Common myeloid progenitor, CD34-positive (primary cell): ENCODE results near the gene GLB1L3.

ENCODE experiments used
- CTCF ChIA-PET: fragments of 350-600 bp; sonication (Branson Sonifier 250); formaldehyde crosslinking; loops from one replicate; lab custom pipeline; 2021; ENCODE audit warnings: antibody characterized with exemption; lab: Charles Lee
- POLR2A ChIA-PET: fragments of 350-600 bp; sonication (Branson Sonifier 250); formaldehyde crosslinking; loops from one replicate; lab custom pipeline; 2021; ENCODE audit warnings: antibody characterized with exemption; lab: Charles Lee
- DNase-seq, 3 donors: peaks; one replicate each; pipeline versions ENCODE4 v3.0.0 to v3.0.0-alpha.2; 2013
- H3K27ac ChIP-seq, 2 experiments: 1 replicate in 1 of 2; 2 replicates in 1 of 2; pipeline ENCODE4 v1.7.0; 2013; ENCODE audit warnings: inconsistent platforms in 2 of 2, low read length in 2 of 2, mild to moderate bottlenecking in 2 of 2, low read depth in 1 of 2, moderate library complexity in 1 of 2; ENCODE audit not compliant: severe bottlenecking in 2 of 2, insufficient read depth in 1 of 2, poor library complexity in 1 of 2
- H3K27me3 ChIP-seq, 5 experiments: replicated peaks in 2 of 5; 1 replicate in 3 of 5; 2 replicates in 2 of 5; pipeline versions ENCODE4 v1.6.1 to v1.7.0; 2013; ENCODE audit warnings: low read length in 4 of 5, mild to moderate bottlenecking in 2 of 5, moderate library complexity in 2 of 5, inconsistent platforms in 1 of 5; ENCODE audit not compliant: insufficient read depth in 5 of 5, control insufficient read depth in 4 of 5
- H3K36me3 ChIP-seq, 4 experiments: 1 replicate in 2 of 4; 2 replicates in 2 of 4; pipeline versions ENCODE4 v1.6.1 to v1.7.0; 2013; ENCODE audit warnings: low read length in 3 of 4, control low read depth in 1 of 4, mild to moderate bottlenecking in 1 of 4; ENCODE audit not compliant: control insufficient read depth in 4 of 4, insufficient read depth in 4 of 4
- H3K4me1 ChIP-seq, 4 experiments: 1 replicate in 3 of 4; 2 replicates in 1 of 4; pipeline versions ENCODE4 v1.6.1 to v1.7.1; 2013; ENCODE audit warnings: low read length in 3 of 4, mild to moderate bottlenecking in 3 of 4, control low read depth in 1 of 4, inconsistent platforms in 1 of 4, moderate library complexity in 1 of 4; ENCODE audit not compliant: control insufficient read depth in 4 of 4, insufficient read depth in 4 of 4; ENCODE audit errors: control extremely low read depth in 1 of 4
- H3K4me3 ChIP-seq, 7 experiments: 1 replicate in 4 of 7; 2 replicates in 3 of 7; pipeline versions ENCODE4 v1.5.1 to v1.7.0; 2013; ENCODE audit warnings: mild to moderate bottlenecking in 7 of 7, low read length in 6 of 7, moderate library complexity in 6 of 7, inconsistent platforms in 2 of 7, low read depth in 2 of 7, control low read depth in 1 of 7; ENCODE audit not compliant: insufficient read depth in 4 of 7, control insufficient read depth in 1 of 7; ENCODE audit errors: extremely low read depth in 1 of 7
- H3K9me3 ChIP-seq, 5 experiments: 1 replicate in 4 of 5; 2 replicates in 1 of 5; pipeline versions ENCODE4 v1.6.1 to v1.7.1; 2013; ENCODE audit warnings: low read length in 4 of 5, mild to moderate bottlenecking in 2 of 5, inconsistent platforms in 1 of 5, low read depth in 1 of 5, moderate library complexity in 1 of 5; ENCODE audit not compliant: control insufficient read depth in 4 of 5, insufficient read depth in 2 of 5; ENCODE audit errors: control extremely low read depth in 1 of 5
- WGBS: methylation state at CpG from one replicate; pipeline ENCODE4 v1.1.5; 2013; ENCODE audit not compliant: insufficient coverage; 5-methylcytosine and 5-hydroxymethylcytosine counted together

The GLB1L3 gene

GRCh38 chr11:134338654-134339053 lies 62.5 kb downstream of the GLB1L3 start:
- no peaks in the 10 kb centered on the region for H3K4me1 ChIP-seq
- ChIA-PET CTCF (no interaction called here), POLR2A (no interaction called here)
- no peak for DNase-seq
- WGBS = 100% methylated on average over 4 of the region's 7 CpGs
- peaks cover 0 to 13% (median 0%) of the 10 kb centered on the region in 5 experiments for H3K27me3 ChIP-seq
- H3K9me3 ChIP-seq = no peaks in the 10 kb centered on the region
- no peaks in the 10 kb centered on the region for H3K36me3 ChIP-seq
- H3K4me3 ChIP-seq = no peak overlapping the region
- no peak overlapping the region for H3K27ac ChIP-seq

- H3K36me3 ChIP-seq = no peaks in the 10 kb centered on the region
- peaks cover 0 to 6% (median 0%) of the 10 kb centered on the region in 5 experiments for H3K27me3 ChIP-seq
- POLR2A ChIA-PET = no interaction called here
- no peaks in the 10 kb centered on the region for H3K4me1 ChIP-seq
- CTCF ChIA-PET = no interaction called here
- no peaks in the 10 kb centered on the region for H3K9me3 ChIP-seq
- H3K4me3 ChIP-seq = no peak overlapping the region
- 100% methylated on average over 3 of the region's 4 CpGs for WGBS
- no peak for DNase-seq
- no peak overlapping the region for H3K27ac ChIP-seq
Measured at GRCh38 chr11:134339756-134340155, 63.6 kb downstream of the GLB1L3 start.

- CTCF ChIA-PET = no interaction called here
- H3K36me3 ChIP-seq = no peaks in the 10 kb centered on the region
- H3K4me1 ChIP-seq = no peaks in the 10 kb centered on the region
- H3K27me3 ChIP-seq = peaks cover 0 to 7% (median 0%) of the 10 kb centered on the region in 5 experiments
- no peak for DNase-seq
- 66% methylated on average over 6 of the region's 11 CpGs for WGBS
- H3K27ac ChIP-seq = no peak overlapping the region
- H3K9me3 ChIP-seq = no peaks in the 10 kb centered on the region
- POLR2A ChIA-PET = no interaction called here
- no peak overlapping the region for H3K4me3 ChIP-seq
Measured at GRCh38 chr11:134340354-134340964, 64.3 kb downstream of the GLB1L3 start.

GRCh38 chr11:134341805-134342571 lies 65.8 kb downstream of the GLB1L3 start:
- DNase-seq = no peak
- CTCF ChIA-PET = no interaction called here
- peaks cover 0 to 5% (median 0%) of the 10 kb centered on the region in 5 experiments for H3K27me3 ChIP-seq
- H3K9me3 ChIP-seq = no peaks in the 10 kb centered on the region
- no peaks in the 10 kb centered on the region for H3K36me3 ChIP-seq
- POLR2A ChIA-PET = no interaction called here
- 94% methylated on average over 59 of the region's 68 CpGs for WGBS
- H3K4me1 ChIP-seq = no peaks in the 10 kb centered on the region
- H3K4me3 ChIP-seq = no peak overlapping the region
- H3K27ac ChIP-seq = no peak overlapping the region

GRCh38 chr11:134342572-134343340 lies 66.6 kb downstream of the GLB1L3 start:
- H3K9me3 ChIP-seq = no peaks in the 10 kb centered on the region
- CTCF ChIA-PET = no interaction called here
- POLR2A ChIA-PET = no interaction called here
- H3K36me3 ChIP-seq = no peaks in the 10 kb centered on the region
- H3K27me3 ChIP-seq = peaks cover 0 to 5% (median 0%) of the 10 kb centered on the region in 5 experiments
- WGBS = 92% methylated on average over 24 of the region's 30 CpGs
- H3K4me3 ChIP-seq = no peak overlapping the region
- H3K27ac ChIP-seq = no peak overlapping the region
- no peaks in the 10 kb centered on the region for H3K4me1 ChIP-seq
- no peak for DNase-seq

GRCh38 chr11:134343646-134344045 lies 67.5 kb downstream of the GLB1L3 start:
- ChIA-PET CTCF (no interaction called here), POLR2A (no interaction called here)
- Histone ChIP-seq H3K27me3 (peaks cover 0 to 4% (median 0%) of the 10 kb centered on the region in 5 experiments), H3K36me3 (no peaks in the 10 kb centered on the region), H3K4me3 (no peak overlapping the region), H3K9me3 (no peaks in the 10 kb centered on the region), H3K4me1 (no peaks in the 10 kb centered on the region), H3K27ac (no peak overlapping the region)
- WGBS = 96% methylated on average over 15 of the region's 15 CpGs
- DNase-seq = no peak
